Upper lobe of right lung (tissue), 1 donor: ENCODE measurements around the gene R3HDM1. TPM values are rescaled to one million over a fixed set of nuclear protein-coding genes. Genes with fewer than 3 reads are reported as not detected.
"Not testable (repeated sequence)": the region's sequence is repeated elsewhere in the genome, so short reads cannot be mapped to it uniquely, and the experiment has no call there.

ENCODE experiments used
- ATAC-seq: fragments of 200-7000 bp; cut with Tn5 transposase; one replicate; pipeline ENCODE4 v1.9.1; 2020; ENCODE audit warnings: mild to moderate bottlenecking, moderate library complexity
- DNase-seq: peaks from one replicate; pipeline ENCODE4 v3.0.0-alpha.2; 2020
- H3K27ac ChIP-seq: fragments of 200-600 bp; one replicate; pipeline ENCODE4 v1.8.0; 2022
- H3K27me3 ChIP-seq: fragments of 200-600 bp; one replicate; pipeline ENCODE4 v1.8.0; 2022; ENCODE audit warnings: mild to moderate bottlenecking
- H3K36me3 ChIP-seq: fragments of 200-600 bp; one replicate; pipeline ENCODE4 v1.8.0; 2022
- H3K4me1 ChIP-seq: fragments of 200-600 bp; one replicate; pipeline ENCODE4 v1.8.0; 2022
- H3K4me3 ChIP-seq: fragments of 200-600 bp; one replicate; pipeline ENCODE4 v1.8.0; 2022; ENCODE audit warnings: mild to moderate bottlenecking
- H3K9me3 ChIP-seq: fragments of 200-600 bp; one replicate; pipeline ENCODE4 v1.8.0; 2022
- intact Hi-C: fragments of 100-400 bp; cut with DNase I; formaldehyde crosslinking; loops from one replicate; pipeline ENCODE4 v1.11.0; 2022
- total RNA-seq: library from RNA; stranded (reverse); fragmentation: NEBNext Ultra II Directional; extraction: Animal tissue kit (Norgen Biotek cat#: 25700); gene quantifications from one replicate; pipeline ENCODE4 v1.2.1, GENCODE V29; 2021
- TF ChIP-seq, protein P1 (sequence below): fragments of 200-600 bp; IDR thresholded peaks from one replicate; pipeline ENCODE4 v1.8.0; 2022; ENCODE audit warnings: antibody characterized with exemption
- donor health status: DM: no; HTN: yes; CAD: no; lungs with severe emphysema.

R3HDM1 gene
- total RNA-seq, 1 donor from 2014 or later, result 17.0 TPM

DNA sequence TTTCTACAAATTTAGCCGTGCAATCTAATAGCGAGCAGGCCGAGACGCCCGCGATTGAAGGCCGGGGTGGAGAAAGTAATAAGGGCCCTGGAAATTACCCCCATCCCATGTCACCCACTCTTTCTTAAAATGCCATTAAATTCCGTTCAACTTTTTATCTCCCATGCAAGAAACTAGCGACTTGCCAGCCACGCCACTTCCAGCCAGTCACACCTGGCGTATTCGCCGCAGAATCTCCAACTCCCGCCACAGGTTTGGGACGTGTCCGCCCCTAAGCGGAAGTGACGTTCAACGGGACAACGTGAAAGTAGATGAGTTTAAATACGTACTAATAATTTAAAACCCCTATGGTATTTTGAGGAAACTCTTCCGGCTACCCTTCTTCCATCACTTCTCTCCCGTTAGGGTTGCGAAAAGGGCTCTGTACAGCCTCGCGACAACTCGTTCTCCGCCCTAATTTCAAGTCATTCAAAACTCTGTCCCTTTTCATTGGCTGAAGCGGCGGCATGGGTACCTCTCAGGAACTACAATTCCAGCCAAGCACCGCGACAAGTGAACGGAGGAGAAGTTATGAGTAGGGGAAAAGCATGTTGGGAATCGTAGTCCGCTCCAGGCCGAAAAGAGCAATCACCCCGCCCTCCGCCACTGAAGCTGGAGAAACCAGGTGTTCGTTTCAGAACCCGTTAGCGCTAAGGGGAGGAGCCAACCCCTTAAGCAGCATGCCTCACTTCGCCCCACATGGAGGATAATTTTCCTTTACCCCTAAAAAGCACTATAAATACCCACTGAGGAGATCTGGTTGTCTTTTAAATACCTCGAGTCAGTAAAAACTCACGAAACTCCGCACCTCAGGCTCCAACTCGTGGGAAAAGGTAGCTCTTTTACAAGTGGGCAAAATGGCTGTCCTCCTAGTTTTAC, 712 bp upstream of the R3HDM1 start, which contains the start of gene ZRANB3:
TSS of gene ZRANB3 (minus strand) at position 906 of the 918 bp plus-strand sequence.
- intact Hi-C loops, result no loop called here
- ATAC-seq, result peak; percentile 90

DNA sequence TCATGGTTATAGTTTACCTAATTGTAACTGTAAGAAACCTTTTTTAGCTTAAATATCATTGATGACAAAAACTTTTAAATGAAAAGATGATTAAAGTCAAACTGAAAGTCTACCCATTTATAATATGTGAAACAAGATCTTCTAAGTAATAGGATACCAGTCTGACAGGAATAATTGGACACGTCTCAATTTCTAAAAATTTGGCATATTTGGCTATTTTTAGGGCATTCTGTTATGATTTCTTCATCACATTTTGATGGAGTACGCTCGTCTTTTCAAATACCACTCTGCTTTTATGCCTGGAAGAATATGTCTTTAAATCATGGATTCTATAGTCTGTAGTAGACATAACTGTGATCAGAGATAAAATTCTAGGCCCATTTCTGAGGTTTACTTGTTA, 1.3 kb downstream of the R3HDM1 start:
- peak overlapping the region; percentile 94 for H3K4me3 ChIP-seq
- ATAC-seq (no peak), DNase-seq (no peak)
- intact Hi-C loops, result no loop called here
- no peaks in the 10 kb centered on the region for H3K27me3 ChIP-seq
- TF ChIP-seq, protein P1, sequence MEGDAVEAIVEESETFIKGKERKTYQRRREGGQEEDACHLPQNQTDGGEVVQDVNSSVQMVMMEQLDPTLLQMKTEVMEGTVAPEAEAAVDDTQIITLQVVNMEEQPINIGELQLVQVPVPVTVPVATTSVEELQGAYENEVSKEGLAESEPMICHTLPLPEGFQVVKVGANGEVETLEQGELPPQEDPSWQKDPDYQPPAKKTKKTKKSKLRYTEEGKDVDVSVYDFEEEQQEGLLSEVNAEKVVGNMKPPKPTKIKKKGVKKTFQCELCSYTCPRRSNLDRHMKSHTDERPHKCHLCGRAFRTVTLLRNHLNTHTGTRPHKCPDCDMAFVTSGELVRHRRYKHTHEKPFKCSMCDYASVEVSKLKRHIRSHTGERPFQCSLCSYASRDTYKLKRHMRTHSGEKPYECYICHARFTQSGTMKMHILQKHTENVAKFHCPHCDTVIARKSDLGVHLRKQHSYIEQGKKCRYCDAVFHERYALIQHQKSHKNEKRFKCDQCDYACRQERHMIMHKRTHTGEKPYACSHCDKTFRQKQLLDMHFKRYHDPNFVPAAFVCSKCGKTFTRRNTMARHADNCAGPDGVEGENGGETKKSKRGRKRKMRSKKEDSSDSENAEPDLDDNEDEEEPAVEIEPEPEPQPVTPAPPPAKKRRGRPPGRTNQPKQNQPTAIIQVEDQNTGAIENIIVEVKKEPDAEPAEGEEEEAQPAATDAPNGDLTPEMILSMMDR, result no peak
- peaks cover 12% of the 10 kb centered on the region for H3K4me1 ChIP-seq
- H3K9me3 ChIP-seq, result no peaks in the 10 kb centered on the region
- no peaks in the 10 kb centered on the region for H3K36me3 ChIP-seq
- H3K27ac ChIP-seq, result no peak overlapping the region

More for the DNA sequence above, 712 bp upstream of the R3HDM1 start, which contains the start of gene ZRANB3:
- H3K27me3 ChIP-seq, result no peaks in the 10 kb centered on the region
- DNase-seq, result peak; percentile 94
- H3K4me3 ChIP-seq, result peak within 1 kb of the TSS; percentile 94
- TF ChIP-seq, protein P1, result no peak
- no peaks in the 10 kb centered on the region for H3K9me3 ChIP-seq
- no peaks in the 10 kb centered on the region for H3K36me3 ChIP-seq
- H3K27ac ChIP-seq, result peak within 1 kb of the TSS; percentile 90
- H3K4me1 ChIP-seq, result peaks cover 12% of the 10 kb centered on the region

DNA sequence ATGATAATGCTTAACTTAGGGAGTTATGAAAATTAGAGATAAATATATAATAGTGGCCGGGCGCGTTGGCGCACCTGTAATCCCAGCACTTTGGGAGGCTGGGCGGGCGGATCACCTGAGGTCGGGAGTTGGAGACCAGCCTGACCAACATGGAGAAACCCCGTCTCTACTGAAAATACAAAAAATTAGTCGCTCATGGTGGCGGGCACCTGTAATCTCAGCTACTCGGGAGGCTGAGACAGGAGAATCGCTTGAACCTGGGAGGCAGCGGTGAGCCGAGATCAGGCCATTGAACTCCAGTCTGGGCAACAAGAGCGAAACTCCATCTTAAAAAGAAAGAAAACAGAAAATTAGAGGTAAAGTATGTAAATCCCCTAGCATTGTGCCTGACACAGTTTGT, 2.3 kb downstream of the R3HDM1 start:
- H3K9me3 ChIP-seq, DNase-seq, H3K36me3 ChIP-seq, H3K27ac ChIP-seq, ATAC-seq, H3K4me3 ChIP-seq, intact Hi-C loops, H3K27me3 ChIP-seq: not testable (repeated sequence)
- H3K4me1 ChIP-seq, result peaks cover 12% of the 10 kb centered on the region

DNA sequence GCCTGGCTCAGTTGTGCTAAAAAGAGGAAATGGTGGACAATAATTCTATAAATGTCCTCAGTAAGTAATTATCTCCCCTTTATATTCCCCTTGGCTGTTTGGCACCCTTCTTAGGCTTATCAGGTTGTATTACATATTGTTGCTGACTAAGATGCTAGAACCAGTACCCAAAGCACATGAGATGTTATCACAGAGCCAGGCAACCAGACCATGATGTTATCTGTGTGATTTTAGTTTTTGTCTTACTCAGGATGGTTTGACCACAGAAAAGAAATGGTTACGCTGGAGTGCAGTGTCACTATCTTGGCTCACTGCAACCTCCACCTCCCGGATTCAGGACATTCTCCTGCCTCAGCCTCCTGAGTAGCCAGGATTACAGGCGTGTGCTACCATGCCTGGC, 15.2 kb downstream of the R3HDM1 start:
- intact Hi-C loops, result no loop called here
- no peaks in the 10 kb centered on the region for H3K9me3 ChIP-seq
- TF ChIP-seq, protein P1, result no peak
- H3K4me3 ChIP-seq, result no peak overlapping the region
- ATAC-seq, result no peak
- H3K27ac ChIP-seq, result no peak overlapping the region
- H3K36me3 ChIP-seq, result no peaks in the 10 kb centered on the region
- H3K4me1 ChIP-seq, result no peaks in the 10 kb centered on the region
- DNase-seq, result no peak
- H3K27me3 ChIP-seq, result no peaks in the 10 kb centered on the region

DNA sequence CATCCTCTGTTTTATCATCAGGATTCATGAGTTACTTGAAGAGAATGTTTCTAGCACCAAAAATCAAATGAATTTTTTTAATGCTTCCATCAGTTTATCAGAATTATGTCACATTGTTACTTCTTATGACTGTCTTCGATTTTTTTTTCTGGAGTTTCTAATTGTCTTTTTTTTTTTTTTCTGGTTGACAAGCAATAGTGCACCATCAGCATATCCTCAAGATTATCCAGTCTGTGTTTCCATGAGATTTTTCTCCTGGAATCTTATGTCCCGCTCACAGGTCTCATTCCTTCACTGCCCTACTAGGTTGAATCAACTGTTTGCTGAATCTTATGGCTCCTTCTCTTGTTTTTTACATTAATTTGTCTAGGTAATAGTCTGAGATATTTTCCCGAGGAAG, 16.0 kb downstream of the R3HDM1 start:
- Histone ChIP-seq H3K27me3 (no peaks in the 10 kb centered on the region), H3K9me3 (no peaks in the 10 kb centered on the region), H3K36me3 (no peaks in the 10 kb centered on the region), H3K4me3 (no peak overlapping the region), H3K27ac (no peak overlapping the region), H3K4me1 (no peaks in the 10 kb centered on the region)
- DNase-seq (no peak), ATAC-seq (no peak)
- TF ChIP-seq, protein P1, result no peak
- intact Hi-C loops, result no loop called here

DNA sequence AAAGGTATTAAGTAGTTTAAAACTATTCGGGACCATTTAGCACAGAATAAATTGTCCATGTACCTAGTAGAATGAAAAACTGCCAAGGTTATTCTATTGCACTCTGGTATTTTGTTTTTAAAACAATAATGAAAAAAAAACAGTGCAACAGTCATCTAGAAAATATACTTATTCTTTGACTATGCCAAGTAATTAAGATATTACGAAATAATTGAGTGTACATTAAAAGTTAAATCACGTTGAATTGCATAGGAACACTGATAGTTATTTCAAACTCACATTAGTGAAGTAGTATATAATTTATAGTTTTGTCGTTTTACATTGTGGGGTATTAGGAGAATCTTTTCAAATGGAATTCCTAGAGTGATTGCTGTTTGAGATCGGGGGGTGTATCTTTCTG, 20.1 kb downstream of the R3HDM1 start:
- no peaks in the 10 kb centered on the region for H3K9me3 ChIP-seq
- H3K4me3 ChIP-seq, result no peak overlapping the region
- H3K36me3 ChIP-seq, result no peaks in the 10 kb centered on the region
- H3K27ac ChIP-seq, result no peak overlapping the region
- DNase-seq (no peak), ATAC-seq (no peak)
- intact Hi-C loops, result no loop called here
- H3K4me1 ChIP-seq, result no peaks in the 10 kb centered on the region
- no peaks in the 10 kb centered on the region for H3K27me3 ChIP-seq
- TF ChIP-seq, protein P1, result no peak
